GM06990 (cell line): ENCODE results near the gene SRSF6.
"Not testable (repeated sequence)": the region's sequence is repeated elsewhere in the genome, so short reads cannot be mapped to it uniquely, and the experiment has no call there.

Experiments
- DNase-seq: peaks from one replicate; pipeline ENCODE4 v3.0.0-alpha.2; 2011; ENCODE audit not compliant: insufficient read length; ENCODE audit errors: extremely low read depth
- H3K27me3 ChIP-seq: replicated peaks from 2 replicates; pipeline ENCODE4 v1.6.0; 2011; ENCODE audit warnings: low read length; ENCODE audit not compliant: control insufficient read depth, insufficient read depth
- H3K36me3 ChIP-seq: 2 replicates; pipeline ENCODE4 v1.5.1; 2011; ENCODE audit warnings: low read length; ENCODE audit not compliant: control insufficient read depth, insufficient read depth
- H3K4me3 ChIP-seq: replicated peaks from 2 replicates; pipeline ENCODE4 v1.5.1; 2011; ENCODE audit warnings: low read depth, mild to moderate bottlenecking, control low read depth, low read length
- CTCF ChIP-seq: IDR thresholded peaks from 2 replicates; pipeline ENCODE4 v1.5.1; 2011; ENCODE audit warnings: low read length, control low read depth, mild to moderate bottlenecking, inconsistent platforms; ENCODE audit not compliant: insufficient read depth, poor library complexity, severe bottlenecking

Gene SRSF6

GRCh38 chr20:43420192-43420591, 37.5 kb upstream of the SRSF6 start:
- Histone ChIP-seq H3K27me3 (no peaks in the 10 kb centered on the region), H3K4me3 (no peak overlapping the region), H3K36me3 (no peaks in the 10 kb centered on the region)
- no peak for DNase-seq
- no peak for TF ChIP-seq CTCF

DNA sequence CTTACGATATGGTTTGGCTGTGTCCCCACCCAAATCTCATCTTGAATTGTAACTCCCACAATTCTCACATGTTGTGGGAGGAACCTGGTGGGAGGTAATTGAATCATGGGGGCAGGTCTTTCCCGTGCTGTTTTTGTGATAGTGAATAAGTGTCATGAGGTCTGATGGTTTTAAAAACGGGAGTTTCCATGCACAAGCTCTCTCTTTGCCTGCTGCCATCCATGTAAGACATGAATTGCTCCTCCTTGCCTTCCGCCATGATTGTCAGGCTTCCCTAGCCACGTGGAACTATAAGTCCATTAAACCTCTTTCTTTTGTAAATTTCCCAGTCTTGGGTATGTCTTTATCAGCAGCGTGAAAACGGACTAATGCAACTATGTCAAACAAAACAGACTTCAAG, 36.8 kb upstream of the SRSF6 start:
- H3K27me3 ChIP-seq, DNase-seq, H3K4me3 ChIP-seq, H3K36me3 ChIP-seq: not testable (repeated sequence)

DNA sequence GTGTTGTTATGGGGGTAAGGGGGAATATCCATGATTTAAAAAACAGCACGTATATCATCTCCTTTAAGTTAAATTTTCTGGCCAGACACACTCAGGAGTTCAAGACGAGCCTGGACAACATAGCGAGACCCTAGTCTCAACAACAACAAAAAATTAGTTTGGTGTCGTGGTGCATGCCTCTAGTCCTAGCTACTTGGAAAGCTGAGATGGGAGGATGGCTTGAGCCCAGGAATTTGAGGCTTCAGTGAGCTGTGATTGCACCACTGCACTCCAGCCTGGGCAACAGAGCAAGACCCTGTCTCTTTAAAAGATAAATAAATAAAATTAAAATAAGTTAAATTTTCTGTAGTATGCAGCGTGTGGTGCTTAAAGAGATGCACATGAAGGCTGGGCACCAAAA, 31.5 kb upstream of the SRSF6 start:
- Histone ChIP-seq H3K27me3 (no peaks in the 10 kb centered on the region), H3K36me3 (no peaks in the 10 kb centered on the region), H3K4me3 (no peak overlapping the region)
- no peak for TF ChIP-seq CTCF
- DNase-seq: no peak

- no peak for TF ChIP-seq CTCF
- DNase-seq: no peak
- no peaks in the 10 kb centered on the region for H3K27me3 ChIP-seq
- H3K36me3 ChIP-seq: no peaks in the 10 kb centered on the region
- H3K4me3 ChIP-seq: no peak overlapping the region
Measured at GRCh38 chr20:43430265-43431133, 27.2 kb upstream of the SRSF6 start.

DNA sequence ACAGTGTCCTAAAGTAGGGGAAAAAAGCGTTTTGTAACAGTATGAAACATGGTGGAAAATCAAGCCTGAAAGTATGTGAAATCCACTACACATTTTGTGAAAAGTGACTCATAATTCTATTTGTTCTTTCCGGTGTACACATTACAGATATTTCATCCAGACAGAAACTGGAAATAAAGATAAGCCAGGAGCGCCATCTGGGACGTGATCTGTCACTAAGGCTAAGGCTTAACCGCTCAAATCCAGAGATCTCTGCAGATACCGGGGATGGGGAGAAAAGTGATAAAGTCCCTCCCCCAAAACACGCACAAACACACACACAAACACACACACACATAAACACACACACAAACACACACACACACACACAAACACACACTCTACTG, 26.6 kb upstream of the SRSF6 start:
- Histone ChIP-seq H3K36me3 (no peaks in the 10 kb centered on the region), H3K27me3 (no peaks in the 10 kb centered on the region), H3K4me3 (no peak overlapping the region)
- DNase-seq: no peak
- TF ChIP-seq CTCF: no peak

DNA sequence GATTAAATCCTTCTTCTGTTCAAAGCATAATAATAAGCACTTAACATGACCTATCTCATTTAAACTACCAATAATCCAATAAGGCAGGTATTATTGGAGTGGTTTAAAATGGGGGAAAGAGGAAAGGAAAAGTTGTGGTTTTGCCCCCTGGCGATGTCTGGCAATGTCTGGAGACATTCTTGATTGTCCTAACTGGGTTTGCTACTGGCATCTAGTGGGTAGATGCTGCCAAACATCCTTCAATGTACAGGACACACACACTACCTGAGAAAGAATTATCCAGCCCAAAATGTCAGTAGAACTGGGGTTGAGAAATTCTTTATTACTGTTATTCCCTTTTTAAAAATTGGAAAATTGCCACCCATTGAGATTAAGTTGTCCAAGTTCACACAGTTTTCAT, 25.2 kb upstream of the SRSF6 start:
- TF ChIP-seq CTCF: no peak
- no peak for DNase-seq
- H3K27me3 ChIP-seq: no peaks in the 10 kb centered on the region

More for the DNA sequence above, 25.2 kb upstream of the SRSF6 start:
- Histone ChIP-seq H3K4me3 (no peak overlapping the region), H3K36me3 (no peaks in the 10 kb centered on the region)
